K562 treated with DMSO at 1 percent for 48 hours (cell line): ENCODE data around the gene TMEM94. TPM values are rescaled to one million over a fixed set of nuclear protein-coding genes. Genes with fewer than 3 reads are reported as not detected.

ENCODE experiments used
- total RNA-seq: library from RNA; unstranded; fragments of 300-600 nt; gene quantifications from 2 replicates; pipeline ENCODE4 v1.2.3, GENCODE V29; 2022; ENCODE audit warnings: low replicate concordance; ENCODE audit errors: extremely low read depth

Gene TMEM94
- total RNA-seq, result not detected in 2 replicates

GRCh38 chr17:75456417-75457046, at the start of gene TMEM94:
Gene TMEM94 (plus strand): TSS chr17:75456635. CDS start chr17:75471906, 15,271 bp downstream.

GRCh38 chr17:75515496-75516254, 59.2 kb downstream of the TMEM94 start, which contains the start of gene CASKIN2:
Gene CASKIN2 (minus strand): TSS chr17:75515537. CDS start chr17:75513804, 1,733 bp downstream.

GRCh38 chr17:75516255-75516618, 59.8 kb downstream of the TMEM94 start, which contains the start of gene TSEN54:
Gene TSEN54 (plus strand): TSS chr17:75516528. CDS start chr17:75516561, 33 bp downstream.

GRCh38 chr17:75524970-75525805, 68.8 kb downstream of the TMEM94 start, which contains the start of gene LLGL2:
Gene LLGL2 (plus strand): TSS chr17:75525697. CDS start chr17:75543427, 17,730 bp downstream.

Other genes with a start within 250 kb of the TMEM94 start
- gene GGA3, start 195.0 kb upstream of the TMEM94 start, total RNA-seq, result not detected in 2 replicates
- not detected in 2 replicates for gene MRPS7, start 194.8 kb upstream of the TMEM94 start, total RNA-seq
- gene MIF4GD, start 185.4 kb upstream of the TMEM94 start, total RNA-seq, result not detected in 2 replicates
- not detected in 2 replicates for gene SLC25A19, start 167.2 kb upstream of the TMEM94 start, total RNA-seq
- 308 TPM in 1 of 2 replicates, not detected in the other for gene GRB2, start 51.0 kb upstream of the TMEM94 start, total RNA-seq
- gene CASKIN2, start 58.9 kb downstream of the TMEM94 start, total RNA-seq, result not detected in 2 replicates
- gene TSEN54, start 59.9 kb downstream of the TMEM94 start, total RNA-seq, result not detected in 2 replicates
- not detected in 2 replicates for gene LLGL2, start 69.1 kb downstream of the TMEM94 start, total RNA-seq
- not detected in 2 replicates for gene MYO15B, start 131.2 kb downstream of the TMEM94 start, total RNA-seq
- gene SMIM5, start 176.8 kb downstream of the TMEM94 start, total RNA-seq, result not detected in 2 replicates
- not detected in 2 replicates for gene RECQL5, start 210.5 kb downstream of the TMEM94 start, total RNA-seq
- not detected in 2 replicates for gene SAP30BP, start 210.7 kb downstream of the TMEM94 start, total RNA-seq